Ovary (tissue), 9 donors: Measurements from ENCODE around the gene SSPN. TPM values are rescaled to one million over a fixed set of nuclear protein-coding genes. Genes with fewer than 3 reads are reported as not detected.

Experiments
- DNase-seq, 5 donors: peaks; one replicate each; pipeline ENCODE4 v3.0.0-alpha.2; 2019 to 2020
- H3K27ac ChIP-seq, 2 donors: fragments of 200-600 bp; one replicate each; pipeline versions ENCODE4 v1.5.1 to v1.8.0; 2019 to 2022
- H3K27me3 ChIP-seq: fragments of 200-600 bp; one replicate; pipeline ENCODE4 v1.8.0; 2022
- H3K36me3 ChIP-seq: fragments of 200-600 bp; sonication (generic); one replicate; pipeline ENCODE4 v1.5.1; 2019
- H3K4me1 ChIP-seq: one replicate; pipeline ENCODE4 v1.8.1; 2013; ENCODE audit warnings: mild to moderate bottlenecking, moderate library complexity; ENCODE audit not compliant: insufficient read depth
- H3K4me3 ChIP-seq: fragments of 200-600 bp; sonication (generic); one replicate; pipeline ENCODE4 v1.5.1; 2017
- H3K9me3 ChIP-seq, 2 donors: fragments of 200-600 bp in 1 of 2; sonication (generic) in 1 of 2; one replicate each; pipeline versions ENCODE4 v1.5.1 to v1.8.1; 2013 to 2019; ENCODE audit warnings: mild to moderate bottlenecking in 1 of 2, moderate library complexity in 1 of 2
- CTCF ChIP-seq, 3 donors: fragments of 450-650 bp in 2 of 3; fragments of 200-600 bp in 1 of 3; IDR thresholded peaks; one replicate each; pipeline versions ENCODE4 v1.5.1 to v1.8.0; 2016 to 2022; ENCODE audit warnings: antibody characterized with exemption in 3 of 3, mild to moderate bottlenecking in 1 of 3
- EP300 ChIP-seq: sonication (generic); formaldehyde crosslinking; IDR thresholded peaks from one replicate; pipeline ENCODE4 v1.6.1; 2017; ENCODE audit warnings: antibody characterized with exemption
- POLR2A ChIP-seq: fragments of 450-650 bp; IDR thresholded peaks from one replicate; pipeline ENCODE4 v1.6.1; 2017; ENCODE audit warnings: antibody characterized with exemption, mild to moderate bottlenecking, moderate library complexity
- WGBS, 3 donors: extraction: QIAGEN DNeasy Blood & Tissue Kit in 1 of 3; methylation state at CpG; one replicate each; pipeline versions ENCODE4 v1.1.5 to v1.1.7; 2013 to 2017; 5-methylcytosine and 5-hydroxymethylcytosine counted together
- intact Hi-C, 4 donors: fragments of 100-400 bp; cut with DNase I; formaldehyde crosslinking; loops; one replicate each; pipeline versions ENCODE4 v1.11.0 to v1.15.1; 2022 to 2023
- polyA plus RNA-seq, 2 donors: library from polyadenylated mRNA; stranded (reverse); fragments of 200-250 nt in 1 of 2; fragments of 350-450 nt in 1 of 2; fragmentation: Illumina TruSeq in 1 of 2; extraction: RNeasy Lipid Tissue Mini Kit (QIAGEN cat#74804) in 1 of 2; gene quantifications; one replicate each; pipeline ENCODE4 v1.2.3, GENCODE V29; 2013 to 2014
- total RNA-seq, 7 donors: library from RNA; depleted of rRNA in 2 of 7; stranded (reverse); fragments of >200 nt in 2 of 7; fragmentation: NEBNext Ultra II Directional in 3 of 7; extraction: Animal tissue kit (Norgen Biotek cat#: 25700) in 3 of 7; gene quantifications; one replicate each; pipeline versions ENCODE4 v1.1.0 to v1.2.4, GENCODE V29; 2016 to 2023
- donor health status: DM: no; HTN: no; CAD: no; lungs with moderate emphysema.
- donor health status: DM: no; HTN: no; CAD: no.
- donor health status: Bipolar disorder and iron deficiency.
- donor health status: DM: yes; HTN: yes; CAD: no.
- donor health status: DM: no; HTN: no; CAD: no.
- donor health status: DM: yes; HTN: yes; CAD: no.

Gene SSPN
- total and polyA plus RNA-seq, 9 donors = 17.0 to 68.0 (median 38.2) TPM

DNA sequence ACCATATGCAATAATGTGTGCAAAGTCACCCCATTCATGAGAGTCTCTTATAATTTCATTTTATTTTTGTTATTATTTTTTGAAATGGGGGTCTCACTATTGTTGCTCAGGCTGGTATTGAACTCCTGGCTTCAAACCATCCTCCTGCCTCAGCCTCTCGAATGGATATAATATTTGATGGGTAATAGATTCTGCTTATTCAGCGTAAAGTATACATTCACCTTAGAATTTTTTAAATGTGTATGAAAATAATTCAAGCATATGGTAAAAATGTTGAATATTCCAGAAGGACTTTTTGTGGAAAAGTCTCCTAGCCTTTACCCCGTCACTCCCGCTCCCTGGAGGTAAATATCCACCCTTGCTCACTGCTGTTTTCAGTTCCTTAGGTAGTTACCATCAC is 23.4 kb upstream of the SSPN start:
- H3K4me1 ChIP-seq = no peaks in the 10 kb centered on the region
- H3K4me3 ChIP-seq = no peak overlapping the region
- no peak for DNase-seq
- no peaks in the 10 kb centered on the region for H3K27me3 ChIP-seq
- H3K36me3 ChIP-seq = no peaks in the 10 kb centered on the region
- no peaks in the 10 kb centered on the region for H3K9me3 ChIP-seq
- 92 to 97% (median 95%) methylated on average over 4 of the region's 4 CpGs for WGBS, 3 donors
- H3K27ac ChIP-seq = no peak overlapping the region
- intact Hi-C loops = no loop called here
- TF ChIP-seq EP300 (no peak), POLR2A (no peak), CTCF (IDR thresholded peaks at IDR 0.05) (no peak)

DNA sequence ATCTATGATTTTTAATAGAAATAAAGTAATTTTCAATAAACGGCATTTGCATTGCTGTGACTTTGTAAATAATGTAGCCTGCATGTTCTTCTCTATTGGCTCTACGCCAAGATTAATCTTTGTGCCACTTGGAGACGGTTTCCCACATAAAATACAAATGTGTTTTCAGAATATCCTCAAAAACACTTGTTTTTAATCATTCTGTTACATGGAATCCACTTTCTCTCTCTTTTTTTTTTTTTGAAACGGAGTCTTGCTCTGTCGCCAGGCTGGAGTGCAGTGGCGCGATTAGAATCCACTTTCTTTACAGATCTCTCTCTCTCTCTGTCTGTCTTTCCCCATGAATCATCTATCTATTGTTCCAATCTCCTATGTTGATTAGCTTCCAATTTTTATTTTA is 22.8 kb upstream of the SSPN start:
- no peaks in the 10 kb centered on the region for H3K27me3 ChIP-seq
- intact Hi-C loops = no loop called here
- H3K4me3 ChIP-seq = no peak overlapping the region
- no peak overlapping the region for H3K27ac ChIP-seq
- TF ChIP-seq EP300 (no peak), CTCF (IDR thresholded peaks at IDR 0.05) (no peak), POLR2A (no peak)
- 76 to 80% (median 80%) methylated on average over 7 of the region's 7 CpGs for WGBS, 3 donors
- no peaks in the 10 kb centered on the region for H3K9me3 ChIP-seq
- no peak for DNase-seq
- H3K36me3 ChIP-seq = no peaks in the 10 kb centered on the region
- no peaks in the 10 kb centered on the region for H3K4me1 ChIP-seq

DNA sequence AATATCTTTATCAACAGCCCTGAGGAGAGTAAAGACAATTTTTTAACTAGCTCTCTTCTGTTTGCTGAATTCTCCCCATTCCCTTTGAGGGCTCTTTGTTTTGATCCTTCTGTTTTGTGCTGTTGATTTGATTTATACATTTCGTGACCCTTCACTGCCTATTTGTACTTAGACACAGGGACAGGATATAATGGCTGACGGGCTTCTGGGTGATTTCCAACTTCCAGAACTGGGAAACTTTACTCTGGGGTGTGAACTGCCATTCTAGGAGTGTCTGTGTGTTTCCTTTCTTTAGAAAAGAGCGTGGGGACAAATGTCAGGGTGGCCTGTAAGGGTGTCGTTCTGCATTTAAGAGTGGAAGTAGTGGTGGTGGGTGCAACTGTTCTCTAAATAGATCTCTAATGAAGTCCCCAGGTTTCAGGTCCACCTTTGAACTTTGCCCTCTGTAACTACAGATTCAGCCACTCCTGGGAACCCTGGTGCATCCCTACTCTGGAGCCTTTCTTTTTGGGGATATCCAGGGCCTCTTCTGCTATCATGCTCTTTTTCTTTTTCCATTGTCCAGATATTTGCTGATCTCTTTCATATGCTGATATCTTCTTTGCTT is 22.3 kb upstream of the SSPN start:
- Histone ChIP-seq H3K4me3 (no peak overlapping the region), H3K27ac (no peak overlapping the region), H3K36me3 (no peaks in the 10 kb centered on the region), H3K4me1 (no peaks in the 10 kb centered on the region), H3K27me3 (no peaks in the 10 kb centered on the region), H3K9me3 (no peaks in the 10 kb centered on the region)
- WGBS, 3 donors = 89 to 90% (median 89%) methylated on average over 4 of the region's 4 CpGs
- intact Hi-C loops = no loop called here
- DNase-seq = no peak
- TF ChIP-seq POLR2A = no peak
- TF ChIP-seq EP300 = no peak
- TF ChIP-seq CTCF (IDR thresholded peaks at IDR 0.05) = no peak

DNA sequence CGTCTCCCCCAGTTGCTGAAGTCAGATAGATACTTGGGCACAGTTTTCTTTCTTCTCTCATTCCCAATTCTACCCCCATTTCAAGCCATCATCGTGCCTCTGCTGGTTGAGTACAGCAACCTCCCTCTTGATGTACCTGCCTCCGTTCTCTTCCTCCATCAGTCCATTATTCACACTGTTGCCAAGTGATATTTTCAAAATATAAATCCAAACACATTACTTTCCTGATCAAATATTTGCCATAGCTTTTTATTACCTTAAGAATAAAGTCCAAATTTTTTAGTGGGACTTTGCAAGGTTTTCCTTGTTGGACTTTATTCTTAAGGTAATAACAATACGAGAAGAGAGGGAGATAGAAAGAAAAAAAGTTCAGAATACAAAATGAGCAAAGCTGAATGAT is 18.6 kb upstream of the SSPN start:
- Histone ChIP-seq H3K4me1 (no peaks in the 10 kb centered on the region), H3K27me3 (no peaks in the 10 kb centered on the region), H3K27ac (no peak overlapping the region), H3K36me3 (no peaks in the 10 kb centered on the region), H3K9me3 (no peaks in the 10 kb centered on the region), H3K4me3 (no peak overlapping the region)
- intact Hi-C loops = no loop called here
- 84 to 90% (median 88%) methylated on average over 4 of the region's 4 CpGs for WGBS, 3 donors
- TF ChIP-seq CTCF (IDR thresholded peaks at IDR 0.05) (no peak), EP300 (no peak), POLR2A (no peak)
- no peak for DNase-seq
